Measurements from ENCODE around the gene APC2. TPM values are rescaled to one million over a fixed set of nuclear protein-coding genes. Genes with fewer than 3 reads are reported as not detected.

APC2 gene
- total RNA-seq, 1 experiment from 2014 or later: 1.6 TPM

GRCh38 chr19:1478934-1479707, 29.2 kb downstream of the APC2 start, which contains the start of gene C19orf25:
Gene C19orf25 (minus strand): TSS chr19:1479215. CDS start chr19:1478903, 312 bp downstream.
- peaks cover 16% of the 10 kb centered on the region; the same call in 1 of the 2 replicates for H3K79me2 ChIP-seq (ENCODE audit: low read depth)
- peak within 1 kb of the TSS; percentile 78 for H3K4me3 ChIP-seq
- H3K4me2 ChIP-seq: peak within 1 kb of the TSS; percentile 74
- no peak for TF ChIP-seq EZH2 (IDR thresholded peaks at IDR 0.05; ENCODE audit: low read depth)
- TF ChIP-seq CTCF (conservative IDR thresholded peaks at IDR 0.05): no peak
- no TSS peak for BruUV-seq (replicated peaks)
- H3K4me1 ChIP-seq (replicated peaks; ENCODE audit: insufficient read depth): 0 out of 2 replicates have a peak, but pooled peaks cover 9% of the 10 kb centered on the region
- ChIA-PET CTCF (interaction anchor here (0.6 kb wide), 1 partner anchor 271 kb away, joined by 7 read pairs; no protein-coding TSS in a partner anchor), POLR2A (ENCODE audit: unreplicated experiment) (no interaction called here)
- H4K20me1 ChIP-seq (ENCODE audit: insufficient read depth): peaks cover 8% of the 10 kb centered on the region; the same call in 1 of the 2 replicates
- peaks cover 5% of the 10 kb centered on the region; the same call in 1 of the 2 replicates for H3F3A ChIP-seq (ENCODE audit: insufficient read depth, low read depth)
- H3K9me3 ChIP-seq (ENCODE audit: insufficient read depth, low read depth): no peaks in the 10 kb centered on the region
- intact Hi-C loops (cut with micrococcal nuclease; ENCODE audit: unreplicated experiment): no loop called here
- H2AFZ ChIP-seq: peak within 1 kb of the TSS; percentile 73
- peak; percentile 77 to 88 for DNase-seq
- H3K36me3 ChIP-seq (ENCODE audit: low read depth): no peaks in the 10 kb centered on the region
- no peaks in the 10 kb centered on the region for H3K27me3 ChIP-seq (ENCODE audit: insufficient read depth, low read depth)
- no peaks in the 10 kb centered on the region for H3K9me2 ChIP-seq (ENCODE audit: insufficient read depth)
- H3K27ac ChIP-seq: no peak within 1 kb of the TSS

DNA sequence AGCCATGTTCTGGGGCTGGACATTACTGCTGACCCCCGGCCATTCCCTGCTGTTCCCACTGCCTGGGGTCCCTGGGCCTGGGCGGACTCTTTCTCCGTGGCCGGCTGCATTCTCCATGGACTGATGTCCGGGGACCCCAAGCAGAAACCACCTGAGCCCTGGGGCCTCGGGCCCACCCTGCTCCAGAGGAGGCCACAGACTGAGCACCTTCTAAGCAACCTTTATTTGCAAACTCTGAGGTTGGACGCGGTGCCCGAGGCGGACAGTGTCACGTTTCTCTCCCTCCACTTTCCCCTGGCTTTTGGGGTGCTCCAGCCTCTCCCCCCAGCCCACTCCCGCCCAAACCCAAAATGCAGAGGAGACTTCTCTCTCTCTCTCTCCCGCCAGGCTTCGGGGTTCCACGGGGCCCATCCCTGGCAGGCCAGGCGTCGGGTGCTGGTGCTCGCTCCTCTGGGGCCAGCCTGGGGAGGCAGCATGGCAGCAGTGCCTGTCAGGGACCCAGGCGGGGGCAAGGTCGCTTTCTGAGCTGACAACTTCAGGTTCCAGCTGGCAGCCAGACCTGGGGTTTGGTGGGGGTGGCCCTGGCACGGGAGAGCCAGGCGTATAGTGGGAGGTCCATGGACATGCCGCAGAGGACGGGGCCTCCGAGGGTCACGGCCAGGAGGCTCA, 31.4 kb downstream of the APC2 start:
- H3K9me3 ChIP-seq (ENCODE audit: insufficient read depth, low read depth): no peaks in the 10 kb centered on the region
- POLR2A ChIA-PET (ENCODE audit: unreplicated experiment): no interaction called here
- H2AFZ ChIP-seq: no peak overlapping the region
- peaks cover 16% of the 10 kb centered on the region; the same call in 1 of the 2 replicates for H3K79me2 ChIP-seq (ENCODE audit: low read depth)
- DNase-seq: no peak
- TF ChIP-seq EZH2 (IDR thresholded peaks at IDR 0.05; ENCODE audit: low read depth): no peak
- no peak for TF ChIP-seq CTCF (conservative IDR thresholded peaks at IDR 0.05)
- no peaks in the 10 kb centered on the region for H3K27me3 ChIP-seq (ENCODE audit: insufficient read depth, low read depth)
- H3F3A ChIP-seq (ENCODE audit: insufficient read depth, low read depth): peaks cover 12% of the 10 kb centered on the region; the same call in 1 of the 2 replicates
- H3K9me2 ChIP-seq (ENCODE audit: insufficient read depth): no peaks in the 10 kb centered on the region
- CTCF ChIA-PET: no interaction called here
- H3K4me3 ChIP-seq: no peak overlapping the region
- intact Hi-C loops (cut with micrococcal nuclease; ENCODE audit: unreplicated experiment): no loop called here
- no peaks in the 10 kb centered on the region for H3K36me3 ChIP-seq (ENCODE audit: low read depth)
- 0 out of 2 replicates have a peak, but pooled peaks cover 9% of the 10 kb centered on the region for H3K4me1 ChIP-seq (replicated peaks; ENCODE audit: insufficient read depth)
- BruUV-seq (replicated peaks): no TSS peak
- H4K20me1 ChIP-seq (ENCODE audit: insufficient read depth): peaks cover 7% of the 10 kb centered on the region; the same call in 1 of the 2 replicates
- H3K4me2 ChIP-seq: no peak overlapping the region
- H3K27ac ChIP-seq: no peak overlapping the region

- ChIA-PET CTCF (no interaction called here), POLR2A (ENCODE audit: unreplicated experiment) (no interaction called here)
- Histone ChIP-seq H3K4me2 (no peak overlapping the region), H3K79me2 (ENCODE audit: low read depth) (peaks cover 11% of the 10 kb centered on the region; the same call in 1 of the 2 replicates), H2AFZ (no peak overlapping the region), H3K4me3 (no peak overlapping the region), H3F3A (ENCODE audit: insufficient read depth, low read depth) (peaks cover 12% of the 10 kb centered on the region; the same call in 1 of the 2 replicates), H3K4me1 (replicated peaks; ENCODE audit: insufficient read depth) (0 out of 2 replicates have a peak, but pooled peaks cover 9% of the 10 kb centered on the region), H3K9me2 (ENCODE audit: insufficient read depth) (no peaks in the 10 kb centered on the region), H3K9me3 (ENCODE audit: insufficient read depth, low read depth) (no peaks in the 10 kb centered on the region), H3K27me3 (ENCODE audit: insufficient read depth, low read depth) (no peaks in the 10 kb centered on the region), H3K36me3 (ENCODE audit: low read depth) (no peaks in the 10 kb centered on the region), H4K20me1 (ENCODE audit: insufficient read depth) (0 out of 2 replicates have a peak, but pooled peaks cover under 1% of the 10 kb centered on the region), H3K27ac (no peak overlapping the region)
- DNase-seq: no peak
- TF ChIP-seq EZH2 (IDR thresholded peaks at IDR 0.05; ENCODE audit: low read depth) (no peak), CTCF (conservative IDR thresholded peaks at IDR 0.05) (no peak)
- no TSS peak for BruUV-seq (replicated peaks)
- intact Hi-C loops (cut with micrococcal nuclease; ENCODE audit: unreplicated experiment): no loop called here
Measured at GRCh38 chr19:1481893-1482360, 32.0 kb downstream of the APC2 start.

Measured in PC-9 (cell line).